Vagina (tissue), 2 donors: ENCODE results near the gene CCDC7.

Experiments
- POLR2AphosphoS5 ChIP-seq, 2 donors: sonication (generic); formaldehyde crosslinking; IDR thresholded peaks; one replicate each; pipeline ENCODE4 v1.9.0; 2017; ENCODE audit warnings: antibody characterized with exemption in 2 of 2, mild to moderate bottlenecking in 2 of 2, low read depth in 1 of 2; ENCODE audit not compliant: insufficient read depth in 1 of 2
- TF ChIP-seq, protein P1 (sequence below), 3 experiments: fragments of 450-650 bp in 2 of 3; fragments of 200-600 bp in 1 of 3; sonication (generic) in 1 of 3; IDR thresholded peaks; one replicate each; pipeline ENCODE4 v1.5.1; 2017 to 2019; ENCODE audit warnings: antibody characterized with exemption in 3 of 3, mild to moderate bottlenecking in 2 of 3, moderate library complexity in 2 of 3

DNA sequence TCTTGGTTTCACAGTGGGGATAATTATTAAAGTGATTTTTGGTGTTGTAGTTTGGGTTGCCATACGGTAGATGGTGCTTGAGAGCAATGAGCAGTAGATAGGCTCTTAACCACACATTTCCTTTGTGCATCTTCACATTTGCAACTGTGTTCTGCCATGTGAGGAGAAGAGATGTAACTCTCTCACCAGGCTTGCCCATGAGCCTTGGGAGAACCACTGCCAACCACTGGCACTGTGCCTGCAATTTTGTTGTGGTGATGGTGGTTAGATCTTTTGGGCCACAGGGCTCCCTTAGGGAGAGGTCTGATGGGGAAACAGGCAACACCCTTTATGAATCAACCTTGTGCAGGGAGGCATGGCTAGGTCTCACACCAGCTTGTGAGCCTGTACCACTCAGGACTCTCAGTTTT is 204.3 kb downstream of the CCDC7 start:
- TF ChIP-seq, protein P1, sequence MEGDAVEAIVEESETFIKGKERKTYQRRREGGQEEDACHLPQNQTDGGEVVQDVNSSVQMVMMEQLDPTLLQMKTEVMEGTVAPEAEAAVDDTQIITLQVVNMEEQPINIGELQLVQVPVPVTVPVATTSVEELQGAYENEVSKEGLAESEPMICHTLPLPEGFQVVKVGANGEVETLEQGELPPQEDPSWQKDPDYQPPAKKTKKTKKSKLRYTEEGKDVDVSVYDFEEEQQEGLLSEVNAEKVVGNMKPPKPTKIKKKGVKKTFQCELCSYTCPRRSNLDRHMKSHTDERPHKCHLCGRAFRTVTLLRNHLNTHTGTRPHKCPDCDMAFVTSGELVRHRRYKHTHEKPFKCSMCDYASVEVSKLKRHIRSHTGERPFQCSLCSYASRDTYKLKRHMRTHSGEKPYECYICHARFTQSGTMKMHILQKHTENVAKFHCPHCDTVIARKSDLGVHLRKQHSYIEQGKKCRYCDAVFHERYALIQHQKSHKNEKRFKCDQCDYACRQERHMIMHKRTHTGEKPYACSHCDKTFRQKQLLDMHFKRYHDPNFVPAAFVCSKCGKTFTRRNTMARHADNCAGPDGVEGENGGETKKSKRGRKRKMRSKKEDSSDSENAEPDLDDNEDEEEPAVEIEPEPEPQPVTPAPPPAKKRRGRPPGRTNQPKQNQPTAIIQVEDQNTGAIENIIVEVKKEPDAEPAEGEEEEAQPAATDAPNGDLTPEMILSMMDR (IDR thresholded peaks at IDR 0.05), result no peak
- TF ChIP-seq POLR2AphosphoS5 (IDR thresholded peaks at IDR 0.05; ENCODE audit: insufficient read depth in 1 of 2, low read depth in 1 of 2), result no peak
